Measurements from ENCODE around the gene CNTN1.

CNTN1 gene

DNA sequence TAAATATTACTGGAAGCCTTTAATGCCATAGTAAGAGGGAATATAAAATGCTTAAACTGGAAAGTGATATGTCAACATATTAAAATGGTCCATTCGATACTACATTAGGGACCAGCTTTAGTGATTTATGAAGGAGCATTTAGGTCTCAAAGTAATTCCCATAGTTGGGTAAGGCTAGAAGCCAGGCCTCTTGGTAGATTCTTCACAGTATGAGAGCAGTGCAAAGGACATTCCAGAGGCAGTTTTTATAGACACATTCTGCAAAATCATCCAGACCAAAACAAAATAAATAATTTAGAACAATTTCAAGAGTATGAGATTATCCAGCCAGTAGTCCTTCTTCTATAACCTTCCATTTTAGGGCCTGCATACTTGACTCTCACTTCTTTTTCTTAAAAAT lies 353.3 kb downstream of the CNTN1 start:
- TF ChIP-seq, protein P1, sequence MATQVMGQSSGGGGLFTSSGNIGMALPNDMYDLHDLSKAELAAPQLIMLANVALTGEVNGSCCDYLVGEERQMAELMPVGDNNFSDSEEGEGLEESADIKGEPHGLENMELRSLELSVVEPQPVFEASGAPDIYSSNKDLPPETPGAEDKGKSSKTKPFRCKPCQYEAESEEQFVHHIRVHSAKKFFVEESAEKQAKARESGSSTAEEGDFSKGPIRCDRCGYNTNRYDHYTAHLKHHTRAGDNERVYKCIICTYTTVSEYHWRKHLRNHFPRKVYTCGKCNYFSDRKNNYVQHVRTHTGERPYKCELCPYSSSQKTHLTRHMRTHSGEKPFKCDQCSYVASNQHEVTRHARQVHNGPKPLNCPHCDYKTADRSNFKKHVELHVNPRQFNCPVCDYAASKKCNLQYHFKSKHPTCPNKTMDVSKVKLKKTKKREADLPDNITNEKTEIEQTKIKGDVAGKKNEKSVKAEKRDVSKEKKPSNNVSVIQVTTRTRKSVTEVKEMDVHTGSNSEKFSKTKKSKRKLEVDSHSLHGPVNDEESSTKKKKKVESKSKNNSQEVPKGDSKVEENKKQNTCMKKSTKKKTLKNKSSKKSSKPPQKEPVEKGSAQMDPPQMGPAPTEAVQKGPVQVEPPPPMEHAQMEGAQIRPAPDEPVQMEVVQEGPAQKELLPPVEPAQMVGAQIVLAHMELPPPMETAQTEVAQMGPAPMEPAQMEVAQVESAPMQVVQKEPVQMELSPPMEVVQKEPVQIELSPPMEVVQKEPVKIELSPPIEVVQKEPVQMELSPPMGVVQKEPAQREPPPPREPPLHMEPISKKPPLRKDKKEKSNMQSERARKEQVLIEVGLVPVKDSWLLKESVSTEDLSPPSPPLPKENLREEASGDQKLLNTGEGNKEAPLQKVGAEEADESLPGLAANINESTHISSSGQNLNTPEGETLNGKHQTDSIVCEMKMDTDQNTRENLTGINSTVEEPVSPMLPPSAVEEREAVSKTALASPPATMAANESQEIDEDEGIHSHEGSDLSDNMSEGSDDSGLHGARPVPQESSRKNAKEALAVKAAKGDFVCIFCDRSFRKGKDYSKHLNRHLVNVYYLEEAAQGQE (IDR thresholded peaks at IDR 0.05; ENCODE audit: insufficient read depth in 1 of 2, low read depth in 2 of 2, low read length in 2 of 2), result no peak
- TF ChIP-seq FOXP2 (optimal IDR thresholded peaks at IDR 0.05; ENCODE audit: borderline replicate concordance, extremely low read depth, extremely low read length, insufficient read depth) (no peak), TAF1 (IDR thresholded peaks at IDR 0.05; ENCODE audit: borderline replicate concordance, insufficient read depth, low read length) (no peak), POLR2AphosphoS5 (IDR thresholded peaks at IDR 0.05; ENCODE audit: low read depth, low read length) (no peak), SIN3A (IDR thresholded peaks at IDR 0.05; ENCODE audit: borderline replicate concordance, insufficient read depth, low read length) (no peak)

DNA sequence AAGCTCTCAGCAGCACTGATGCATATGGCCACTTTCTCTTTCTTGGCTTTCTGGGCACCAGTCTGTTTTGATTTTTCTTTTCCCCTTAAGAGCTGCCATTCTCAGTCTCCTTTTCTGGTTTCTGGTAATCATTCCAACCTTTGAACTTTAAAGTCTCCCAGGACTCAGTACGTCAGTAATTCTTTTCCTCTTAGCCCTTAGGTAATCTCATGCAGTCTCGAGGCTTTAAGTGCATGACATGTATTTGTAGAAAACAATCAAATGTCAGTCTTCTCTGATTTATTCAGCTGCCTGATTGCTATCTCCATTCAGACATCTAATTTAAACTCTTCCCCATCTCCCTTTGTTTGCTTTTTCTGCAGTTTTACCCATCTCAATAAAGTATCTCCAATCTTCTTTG lies 356.8 kb downstream of the CNTN1 start:
- TF ChIP-seq, protein P1 (IDR thresholded peaks at IDR 0.05; ENCODE audit: insufficient read depth in 1 of 2, low read depth in 2 of 2, low read length in 2 of 2), result no peak
- TF ChIP-seq POLR2AphosphoS5 (IDR thresholded peaks at IDR 0.05; ENCODE audit: low read depth, low read length), result no peak
- TF ChIP-seq SIN3A (IDR thresholded peaks at IDR 0.05; ENCODE audit: borderline replicate concordance, insufficient read depth, low read length), result no peak
- TF ChIP-seq TAF1 (IDR thresholded peaks at IDR 0.05; ENCODE audit: borderline replicate concordance, insufficient read depth, low read length), result no peak
- no peak for TF ChIP-seq FOXP2 (optimal IDR thresholded peaks at IDR 0.05; ENCODE audit: borderline replicate concordance, extremely low read depth, extremely low read length, insufficient read depth)

DNA sequence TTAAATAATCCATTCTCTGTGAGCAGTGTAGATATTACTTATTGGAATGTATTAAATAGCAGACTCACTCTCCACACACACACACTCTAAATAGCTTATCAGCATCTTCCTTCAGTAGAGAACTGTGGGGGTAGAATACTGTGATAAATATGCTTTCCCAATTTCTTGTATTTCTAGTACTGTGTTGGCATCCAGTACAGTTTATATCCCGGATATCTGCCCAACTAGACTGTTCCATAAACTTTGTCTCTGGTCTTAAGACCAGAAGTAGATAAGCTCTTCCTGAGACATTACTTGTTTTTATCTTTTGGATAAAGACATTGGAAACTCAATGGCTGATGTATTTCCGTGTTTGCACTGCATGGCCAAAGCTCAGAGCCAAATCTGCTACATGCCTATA lies 359.7 kb downstream of the CNTN1 start:
- TF ChIP-seq SIN3A (IDR thresholded peaks at IDR 0.05; ENCODE audit: borderline replicate concordance, insufficient read depth, low read length) (no peak), TAF1 (IDR thresholded peaks at IDR 0.05; ENCODE audit: borderline replicate concordance, insufficient read depth, low read length) (no peak), FOXP2 (optimal IDR thresholded peaks at IDR 0.05; ENCODE audit: borderline replicate concordance, extremely low read depth, extremely low read length, insufficient read depth) (no peak), POLR2AphosphoS5 (IDR thresholded peaks at IDR 0.05; ENCODE audit: low read depth, low read length) (no peak)
- TF ChIP-seq, protein P1 (IDR thresholded peaks at IDR 0.05; ENCODE audit: insufficient read depth in 1 of 2, low read depth in 2 of 2, low read length in 2 of 2), result no peak

DNA sequence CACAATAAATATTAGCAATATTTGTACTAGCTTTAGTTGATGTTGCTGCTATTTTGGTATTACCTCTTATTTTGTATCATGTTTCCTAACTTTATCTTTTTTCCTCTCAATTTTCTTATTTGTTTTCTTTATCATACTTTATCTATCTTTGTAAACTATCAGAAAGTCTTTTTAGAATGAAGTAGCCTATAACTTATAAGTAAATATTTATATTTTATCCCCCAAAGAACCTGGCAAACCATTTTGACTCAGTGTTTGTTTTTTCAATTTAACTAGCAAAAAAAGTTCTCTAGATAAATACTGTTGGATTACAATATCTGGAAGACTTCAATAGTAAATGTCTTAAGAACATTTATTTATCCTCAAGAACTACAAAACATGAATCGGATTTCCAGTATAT lies 360.2 kb downstream of the CNTN1 start:
- TF ChIP-seq TAF1 (IDR thresholded peaks at IDR 0.05; ENCODE audit: borderline replicate concordance, insufficient read depth, low read length) (no peak), FOXP2 (optimal IDR thresholded peaks at IDR 0.05; ENCODE audit: borderline replicate concordance, extremely low read depth, extremely low read length, insufficient read depth) (no peak), SIN3A (IDR thresholded peaks at IDR 0.05; ENCODE audit: borderline replicate concordance, insufficient read depth, low read length) (no peak), POLR2AphosphoS5 (IDR thresholded peaks at IDR 0.05; ENCODE audit: low read depth, low read length) (no peak)
- TF ChIP-seq, protein P1 (IDR thresholded peaks at IDR 0.05; ENCODE audit: insufficient read depth in 1 of 2, low read depth in 2 of 2, low read length in 2 of 2), result no peak

DNA sequence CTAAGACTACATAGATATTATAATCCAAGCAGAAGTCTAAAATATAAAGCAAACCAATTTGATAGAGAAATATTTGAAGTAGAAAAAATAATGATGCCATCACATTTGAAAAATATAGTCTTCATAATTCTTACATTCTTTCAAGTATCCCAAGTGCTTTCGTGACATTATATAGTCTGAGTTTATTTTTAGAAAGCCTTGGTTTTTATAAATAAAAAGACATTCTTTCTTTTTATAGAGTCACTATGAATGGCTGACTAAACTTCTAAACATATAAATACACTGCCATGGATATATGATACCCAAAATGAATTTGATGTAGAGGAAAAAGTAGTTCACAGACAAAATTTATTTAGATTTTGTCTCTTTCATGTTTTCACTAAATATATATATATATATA lies 360.8 kb downstream of the CNTN1 start:
- TF ChIP-seq FOXP2 (optimal IDR thresholded peaks at IDR 0.05; ENCODE audit: borderline replicate concordance, extremely low read depth, extremely low read length, insufficient read depth) (no peak), POLR2AphosphoS5 (IDR thresholded peaks at IDR 0.05; ENCODE audit: low read depth, low read length) (no peak), SIN3A (IDR thresholded peaks at IDR 0.05; ENCODE audit: borderline replicate concordance, insufficient read depth, low read length) (no peak), TAF1 (IDR thresholded peaks at IDR 0.05; ENCODE audit: borderline replicate concordance, insufficient read depth, low read length) (no peak)
- TF ChIP-seq, protein P1 (IDR thresholded peaks at IDR 0.05; ENCODE audit: insufficient read depth in 1 of 2, low read depth in 2 of 2, low read length in 2 of 2), result no peak

All from PFSK-1 (cell line).